Heart left ventricle (tissue), 16 donors: ENCODE results near the gene SLITRK4. TPM values are rescaled to one million over a fixed set of nuclear protein-coding genes. Genes with fewer than 3 reads are reported as not detected.

Experiments
- ATAC-seq, 4 donors: fragments of 200-7000 bp; cut with Tn5 transposase; one replicate each; pipeline ENCODE4 v1.9.1; 2020 to 2022; ENCODE audit warnings: moderate library complexity in 4 of 4, mild to moderate bottlenecking in 3 of 4, moderate number of reproducible peaks in 1 of 4
- DNase-seq, 5 donors: peaks; one replicate each; pipeline ENCODE4 v3.0.0-alpha.2; 2020
- H3K27ac ChIP-seq, 12 donors: fragments of 200-600 bp; sonication (generic) in 4 of 12; one replicate each; pipeline versions ENCODE4 v1.5.0 to v1.8.0; 2016 to 2022; ENCODE audit warnings: mild to moderate bottlenecking in 2 of 12
- H3K27me3 ChIP-seq, 9 donors: fragments of 200-600 bp; sonication (generic) in 2 of 9; one replicate each; pipeline versions ENCODE4 v1.5.1 to v1.8.0; 2016 to 2022; ENCODE audit warnings: mild to moderate bottlenecking in 3 of 9
- H3K36me3 ChIP-seq, 9 donors: fragments of 200-600 bp; sonication (generic) in 2 of 9; one replicate each; pipeline versions ENCODE4 v1.5.0 to v1.8.0; 2018 to 2022; ENCODE audit warnings: mild to moderate bottlenecking in 2 of 9
- H3K4me1 ChIP-seq, 12 donors: fragments of 200-600 bp; sonication (generic) in 4 of 12; one replicate each; pipeline versions ENCODE4 v1.5.0 to v1.8.0; 2016 to 2022; ENCODE audit warnings: mild to moderate bottlenecking in 3 of 12
- H3K4me3 ChIP-seq, 12 donors: fragments of 200-600 bp; sonication (generic) in 4 of 12; one replicate each; pipeline versions ENCODE4 v1.5.0 to v1.8.0; 2017 to 2022; ENCODE audit warnings: mild to moderate bottlenecking in 9 of 12, moderate library complexity in 4 of 12
- H3K9me3 ChIP-seq, 12 donors: fragments of 200-600 bp; sonication (generic) in 4 of 12; one replicate each; pipeline versions ENCODE4 v1.5.0 to v1.8.0; 2016 to 2022; ENCODE audit warnings: mild to moderate bottlenecking in 1 of 12
- POLR2A ChIP-seq, 2 donors: fragments of 450-650 bp; IDR thresholded peaks; one replicate each; pipeline ENCODE4 v1.6.1; 2017; ENCODE audit warnings: antibody characterized with exemption in 2 of 2, mild to moderate bottlenecking in 2 of 2, moderate library complexity in 2 of 2
- WGBS, 4 donors: extraction: QIAGEN DNeasy Blood & Tissue Kit in 2 of 4; methylation state at CpG; one replicate each; pipeline versions ENCODE4 v1.1.5 to v1.1.7; 2013 to 2018; 5-methylcytosine and 5-hydroxymethylcytosine counted together
- intact Hi-C, 10 donors: fragments of 100-400 bp; cut with DNase I; formaldehyde crosslinking; loops; one replicate each; pipeline versions ENCODE4 v1.11.1 to v1.14.2; 2022
- long read RNA-seq, 3 donors: library from polyadenylated mRNA; unstranded; transcript quantifications; one replicate each; pipeline ENCODE4 v2.0.0, GENCODE V29; 2020 to 2021
- polyA plus RNA-seq, 2 donors: library from polyadenylated mRNA; stranded (reverse); fragments of 200-250 nt; gene quantifications; one replicate each; pipeline ENCODE4 v1.2.3, GENCODE V29; 2013
- total RNA-seq, 9 donors: library from RNA; depleted of rRNA in 2 of 9; stranded (reverse); fragments of >200 nt in 2 of 9; fragmentation: NEBNext Ultra II Directional in 3 of 9; extraction: Animal tissue kit (Norgen Biotek cat#: 25700) in 3 of 9; gene quantifications; one replicate each; pipeline versions ENCODE4 v1.1.0 to v1.2.4, GENCODE V29; 2016 to 2023
- TF ChIP-seq, protein P1 (sequence below), 12 donors: fragments of 200-600 bp; sonication (generic) in 4 of 12; IDR thresholded peaks; one replicate each; pipeline versions ENCODE4 v1.5.0 to v1.8.0; 2018 to 2022; ENCODE audit warnings: antibody characterized with exemption in 12 of 12, mild to moderate bottlenecking in 5 of 12
- donor health status: ischemic (EF 13 %, LVEDD 7.1; RV severe dilation, severe dysfunction).
- donor health status: healthy with polysubstance abuse.
- donor health status: DM: no; HTN: yes; CAD: no.
- donor health status: DM: no; HTN: no; CAD: no.
- donor health status: ischemic (EF 25% LVEDD 6.9; RV normal size, moderate dysfunction).
- donor health status: ischemic (EF 25% LVEDD 5.7; RV mildly dilated, moderate dysfunction).
- donor health status: healthy.
- donor health status: DM: yes; HTN: yes; CAD: no.
- donor health status: ischemic (EF 35%, LVEDD 5.7; RV mildly dilated, moderate dysfunction).
- donor health status: nonischemic (EF 11% LVEDD 7.7; RV severe dilation, severe dysfunction).
- donor health status: DM: yes; HTN: yes; CAD: no.
- donor health status: PGD.
- donor health status: ischemic (EF 29% LVEDD 5.4; RV normal size, mild dysfunction).
- donor health status: nonischemic (EF 23%, LVEDD 6.1; RV moderate dilation, normal function).

SLITRK4 gene
- total RNA-seq = 1 to 10 TPM in 5 of 9 donors, under 1 TPM in 4; 0.30 to 7.2 (median 1.1) TPM
- polyA plus RNA-seq = under 1 TPM; 0.14 to 0.15 TPM
- long read RNA-seq, donor 1 = 0 reads
- long read RNA-seq, donor 2 = 0 reads
- long read RNA-seq, donor 3 = 0 reads

DNA sequence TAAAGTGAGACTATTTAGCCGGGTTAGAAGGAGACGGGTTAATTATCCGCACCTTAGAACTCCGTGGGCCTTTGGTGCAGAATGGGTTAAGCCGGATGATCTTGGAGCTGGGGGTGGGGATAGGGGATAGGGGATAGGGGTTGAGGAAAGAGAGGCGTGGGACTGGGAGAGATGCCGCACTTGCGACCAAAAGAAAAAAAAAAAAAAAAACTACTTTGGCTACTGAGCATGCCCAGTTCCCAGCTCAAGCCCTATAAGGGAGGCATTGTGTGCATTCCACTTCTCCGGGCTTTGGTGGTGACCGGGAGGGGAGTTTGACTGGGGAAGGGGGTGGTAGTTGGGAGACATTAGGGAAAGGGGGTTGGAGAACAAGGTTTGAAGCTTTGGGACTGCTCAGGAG, at the start of gene SLITRK4:
Gene SLITRK4 (minus strand): TSS at position 187 of the 400 bp plus-strand sequence. CDS start 4,993 bp downstream, outside the sequence.
- H3K27ac ChIP-seq = no peak within 1 kb of the TSS
- 2 to 50% (median 21%) methylated on average over 9 to 10 of the region's 10 CpGs for WGBS, 4 donors
- H3K4me3 ChIP-seq = peak within 1 kb of the TSS in 10 of 12 donors; percentile 2 to 59 (median 44)
- H3K27me3 ChIP-seq = peaks cover 0 to 16% (median 0%) of the 10 kb centered on the region in 9 donors
- H3K9me3 ChIP-seq = no peaks in the 10 kb centered on the region
- TF ChIP-seq, protein P1, sequence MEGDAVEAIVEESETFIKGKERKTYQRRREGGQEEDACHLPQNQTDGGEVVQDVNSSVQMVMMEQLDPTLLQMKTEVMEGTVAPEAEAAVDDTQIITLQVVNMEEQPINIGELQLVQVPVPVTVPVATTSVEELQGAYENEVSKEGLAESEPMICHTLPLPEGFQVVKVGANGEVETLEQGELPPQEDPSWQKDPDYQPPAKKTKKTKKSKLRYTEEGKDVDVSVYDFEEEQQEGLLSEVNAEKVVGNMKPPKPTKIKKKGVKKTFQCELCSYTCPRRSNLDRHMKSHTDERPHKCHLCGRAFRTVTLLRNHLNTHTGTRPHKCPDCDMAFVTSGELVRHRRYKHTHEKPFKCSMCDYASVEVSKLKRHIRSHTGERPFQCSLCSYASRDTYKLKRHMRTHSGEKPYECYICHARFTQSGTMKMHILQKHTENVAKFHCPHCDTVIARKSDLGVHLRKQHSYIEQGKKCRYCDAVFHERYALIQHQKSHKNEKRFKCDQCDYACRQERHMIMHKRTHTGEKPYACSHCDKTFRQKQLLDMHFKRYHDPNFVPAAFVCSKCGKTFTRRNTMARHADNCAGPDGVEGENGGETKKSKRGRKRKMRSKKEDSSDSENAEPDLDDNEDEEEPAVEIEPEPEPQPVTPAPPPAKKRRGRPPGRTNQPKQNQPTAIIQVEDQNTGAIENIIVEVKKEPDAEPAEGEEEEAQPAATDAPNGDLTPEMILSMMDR (IDR thresholded peaks at IDR 0.05) = no peak
- TF ChIP-seq POLR2A (IDR thresholded peaks at IDR 0.05) = no peak
- H3K4me1 ChIP-seq = no peaks in the 10 kb centered on the region
- peak in 1 of 4 donors; percentile 50 for ATAC-seq
- intact Hi-C loops = no loop called here
- DNase-seq = no peak
- H3K36me3 ChIP-seq = no peaks in the 10 kb centered on the region

- Histone ChIP-seq H3K9me3 (peaks cover 0 to 5% (median 0%) of the 10 kb centered on the region in 12 donors), H3K4me1 (no peaks in the 10 kb centered on the region), H3K4me3 (no peak overlapping the region), H3K27ac (no peak overlapping the region), H3K27me3 (no peaks in the 10 kb centered on the region), H3K36me3 (no peaks in the 10 kb centered on the region)
- intact Hi-C loops = no loop called here
- ATAC-seq = no peak
- TF ChIP-seq POLR2A (IDR thresholded peaks at IDR 0.05) = no peak
- TF ChIP-seq, protein P1 (IDR thresholded peaks at IDR 0.05) = no peak
- WGBS, 4 donors = 65 to 80% (median 71%) methylated on average over 3 of the region's 3 CpGs
- DNase-seq = no peak
Measured at GRCh38 chrX:143683486-143683885, 47.6 kb upstream of the SLITRK4 start.

GRCh38 chrX:143674926-143675325, 39.0 kb upstream of the SLITRK4 start:
- Histone ChIP-seq H3K36me3 (no peaks in the 10 kb centered on the region), H3K27me3 (no peaks in the 10 kb centered on the region), H3K27ac (no peak overlapping the region), H3K4me1 (no peaks in the 10 kb centered on the region), H3K9me3 (no peaks in the 10 kb centered on the region), H3K4me3 (no peak overlapping the region)
- intact Hi-C loops = no loop called here
- DNase-seq (no peak), ATAC-seq (no peak)
- 69 to 84% (median 75%) methylated on average over 4 of the region's 4 CpGs for WGBS, 4 donors
- TF ChIP-seq, protein P1 (IDR thresholded peaks at IDR 0.05) = no peak
- no peak for TF ChIP-seq POLR2A (IDR thresholded peaks at IDR 0.05)

- 8 to 17% (median 10%) methylated on average over 5 of the region's 5 CpGs for WGBS, 4 donors
- ATAC-seq (no peak), DNase-seq (no peak)
Measured at GRCh38 chrX:143669395-143669794, 33.5 kb upstream of the SLITRK4 start.

More at GRCh38 chrX:143669395-143669794, 33.5 kb upstream of the SLITRK4 start:
- H3K27ac ChIP-seq = no peak overlapping the region
- TF ChIP-seq, protein P1 (IDR thresholded peaks at IDR 0.05) = peak in 3 of 12 donors; percentile 8 to 13 (median 9)
- TF ChIP-seq POLR2A (IDR thresholded peaks at IDR 0.05) = no peak
- H3K36me3 ChIP-seq = no peaks in the 10 kb centered on the region
- no peaks in the 10 kb centered on the region for H3K9me3 ChIP-seq
- no peak overlapping the region for H3K4me3 ChIP-seq
- intact Hi-C loops = no loop called here
- H3K4me1 ChIP-seq = no peaks in the 10 kb centered on the region
- no peaks in the 10 kb centered on the region for H3K27me3 ChIP-seq
